ENCODE measurements around the gene RTKN. TPM values are rescaled to one million over a fixed set of nuclear protein-coding genes. Genes with fewer than 3 reads are reported as not detected.

RTKN gene
- total and polyA plus RNA-seq, 2 of the 13 experiments (the other 11 are each of a cell fraction or from before 2014, with no cell fraction given): 159 to 166 TPM

GRCh38 chr2:74447230-74447999 lies 5.7 kb upstream of the RTKN start (continued):
- TF ChIP-seq ZBTB39 (CRISPR knock-in tag; IDR thresholded peaks at IDR 0.05) (no peak), ZBTB7A (CRISPR knock-in tag; IDR thresholded peaks at IDR 0.05) (no peak), ZNF17 (CRISPR knock-in tag; IDR thresholded peaks at IDR 0.05) (no peak), NCOA1 (CRISPR knock-in tag; IDR thresholded peaks at IDR 0.05) (no peak), ZNF614 (CRISPR knock-in tag; IDR thresholded peaks at IDR 0.05; ENCODE audit: borderline replicate concordance) (peak; percentile 86; the same call in 1 of the 2 replicates)

- peaks cover 66% of the 10 kb centered on the region for H3K4me1 ChIP-seq (ENCODE audit: insufficient read depth, low read length)
- ATAC-seq: no peak
- peaks cover 6% of the 10 kb centered on the region; the same call in 1 of the 2 replicates for H4K20me1 ChIP-seq (ENCODE audit: insufficient read depth, low read length)
- BruUV-seq (replicated peaks): no TSS peak
- H3K27ac ChIP-seq (ENCODE audit: extremely low read length, insufficient read depth, low read length): peak overlapping the region; percentile 63
- ChIA-PET POLR2A (interaction anchor here (0.7 to 11.6 kb wide), 8 partner anchors 11 to 82 kb away, joined by 3 to 342 read pairs (median 6); partner anchors contain the start of genes INO80B, MRPL53 and WBP1), CTCF (ENCODE audit: low intra/inter-chr PET ratio, low total read pairs) (no interaction called here)
- intact Hi-C loops (cut with micrococcal nuclease; ENCODE audit: unreplicated experiment): no loop called here
- in situ Hi-C loops (cut with HindIII; ENCODE audit: extremely low pct_ligation_motif_present, low pct_unique_long_range_greater_than_20kb): no loop called here
- H3K36me3 ChIP-seq (replicated peaks in 1 of 2; ENCODE audit: control insufficient read depth in 1 of 2, insufficient read depth in 2 of 2, low read length in 2 of 2): no peaks in the 10 kb centered on the region; a peak in 1 of 5 replicates
- no peak for FAIRE-seq
- no peak for DNase-seq (ENCODE audit: low spot score)
- H2AFZ ChIP-seq (ENCODE audit: low read length): no peak overlapping the region
- 1% methylated on average over 5 of the region's 5 CpGs for WGBS (ENCODE audit: low lambda C conversion rate)
- no peaks in the 10 kb centered on the region for H3K9me3 ChIP-seq (ENCODE audit: low read length)
- peak overlapping the region; percentile 52; the same call in 1 of the 2 replicates for H3K9ac ChIP-seq (ENCODE audit: insufficient read depth, low read depth, low read length)
- H3K27me3 ChIP-seq (ENCODE audit: control insufficient read depth in 1 of 2, insufficient read depth in 2 of 2, low read length in 2 of 2): no peaks in the 10 kb centered on the region; a peak in 1 of 5 replicates
- H3K79me2 ChIP-seq (ENCODE audit: insufficient read depth, low read length): peaks cover 23% of the 10 kb centered on the region
- peak overlapping the region; percentile 84 for H3K4me2 ChIP-seq (ENCODE audit: low read depth, low read length)
- H3K4me3 ChIP-seq (replicated peaks in 1 of 3; ENCODE audit: insufficient read depth in 1 of 3, low read depth in 2 of 3, low read length in 3 of 3): peak overlapping the region in 2 of 3 experiments; percentile 26 to 59; a peak in 3 of 6 replicates
- TF ChIP-seq HNF4A (CRISPR knock-in tag; IDR thresholded peaks at IDR 0.05): 0 out of 2 replicates have a peak, but pooled peaks have one; percentile 17
- no peak for TF ChIP-seq ZNF251 (CRISPR knock-in tag; IDR thresholded peaks at IDR 0.05)
- TF ChIP-seq MXD3 (CRISPR knock-in tag; IDR thresholded peaks at IDR 0.05): no peak
- 0 out of 2 replicates have a peak, but pooled peaks have one; percentile 8 for TF ChIP-seq CHD4 (IDR thresholded peaks at IDR 0.05; ENCODE audit: borderline replicate concordance, low read length)
- 0 out of 2 replicates have a peak, but pooled peaks have one; percentile 64 for TF ChIP-seq SMAD1 (CRISPR knock-in tag; IDR thresholded peaks at IDR 0.05; ENCODE audit: borderline replicate concordance, low read depth)
- TF ChIP-seq ADNP (CRISPR knock-in tag; IDR thresholded peaks at IDR 0.05): peak; percentile 52; the same call in 1 of the 2 replicates
- no peak for TF ChIP-seq ZNF569 (CRISPR knock-in tag; IDR thresholded peaks at IDR 0.05; ENCODE audit: borderline replicate concordance)
- TF ChIP-seq YEATS4 (CRISPR knock-in tag; IDR thresholded peaks at IDR 0.05; ENCODE audit: borderline replicate concordance): 0 out of 2 replicates have a peak, but pooled peaks have one; percentile 3
- TF ChIP-seq NR2F6 (IDR thresholded peaks at IDR 0.05): no peak
- peak; percentile 7; the same call in 1 of the 2 replicates for TF ChIP-seq NR2F6 (CRISPR knock-in tag; IDR thresholded peaks at IDR 0.05)
- no peak for TF ChIP-seq FOXP1 (IDR thresholded peaks at IDR 0.05)
- peak; percentile 29; the same call in 1 of the 2 replicates for TF ChIP-seq FOXP1 (CRISPR knock-in tag; IDR thresholded peaks at IDR 0.05)
- TF ChIP-seq ZNF503 (CRISPR knock-in tag; IDR thresholded peaks at IDR 0.05): 0 out of 2 replicates have a peak, but pooled peaks have one; percentile 28
Observed at GRCh38 chr2:74444498-74445318, 3.0 kb upstream of the RTKN start.
